Adrenal gland (tissue), 12 donors: ENCODE data around the gene CIDEC. TPM values are rescaled to one million over a fixed set of nuclear protein-coding genes. Genes with fewer than 3 reads are reported as not detected.

ENCODE experiments used
- DNase-seq, 7 donors: peaks; one replicate each; pipeline ENCODE4 v3.0.0-alpha.2; 2019 to 2020
- H3K27ac ChIP-seq, 5 donors: fragments of 200-600 bp; sonication (generic) in 4 of 5; 1 replicate in 3 of 5; 2 replicates in 2 of 5; pipeline versions ENCODE4 v1.5.1 to v1.8.0; 2016 to 2020; ENCODE audit warnings: mild to moderate bottlenecking in 1 of 5
- H3K27me3 ChIP-seq: fragments of 200-600 bp; 2 replicates; pipeline ENCODE4 v1.8.0; 2021
- H3K36me3 ChIP-seq, 2 donors: fragments of 200-600 bp; replicated peaks in 1 of 2; 1 replicate in 1 of 2; 2 replicates in 1 of 2; pipeline versions ENCODE4 v1.5.1 to v1.8.0; 2018 to 2022
- H3K4me1 ChIP-seq, 2 donors: fragments of 200-600 bp; replicated peaks in 1 of 2; 1 replicate in 1 of 2; 2 replicates in 1 of 2; pipeline versions ENCODE4 v1.5.1 to v1.8.0; 2018 to 2021
- H3K4me3 ChIP-seq, 4 donors: fragments of 200-600 bp; sonication (generic) in 3 of 4; one replicate each; pipeline ENCODE4 v1.5.1; 2016 to 2018
- H3K9me3 ChIP-seq, 3 donors: fragments of 200-600 bp; sonication (generic) in 1 of 3; replicated peaks in 1 of 3; 1 replicate in 2 of 3; 2 replicates in 1 of 3; pipeline versions ENCODE4 v1.5.1 to v1.8.0; 2016 to 2021
- CTCF ChIP-seq, 6 experiments: fragments of 450-650 bp in 4 of 6; fragments of 200-600 bp in 2 of 6; sonication (generic) in 1 of 6; IDR thresholded peaks; 1 replicate in 5 of 6; 2 replicates in 1 of 6; pipeline versions ENCODE4 v1.5.1 to v1.8.0; 2016 to 2021; ENCODE audit warnings: antibody characterized with exemption in 6 of 6, mild to moderate bottlenecking in 2 of 6, moderate library complexity in 1 of 6
- POLR2A ChIP-seq, 2 donors: fragments of 450-650 bp; IDR thresholded peaks; one replicate each; pipeline ENCODE4 v1.6.1; 2017; ENCODE audit warnings: antibody characterized with exemption in 2 of 2, mild to moderate bottlenecking in 2 of 2, moderate library complexity in 1 of 2
- WGBS, 4 donors: extraction: QIAGEN DNeasy Blood & Tissue Kit in 2 of 4; methylation state at CpG; one replicate each; pipeline versions ENCODE4 v1.1.5 to v1.1.7; 2013 to 2017; 5-methylcytosine and 5-hydroxymethylcytosine counted together
- intact Hi-C, 2 donors: fragments of 100-400 bp; cut with DNase I; formaldehyde crosslinking; loops; one replicate each; pipeline versions ENCODE4 v1.14.1 to v1.15.0; 2022 to 2023
- polyA plus RNA-seq, 3 donors: library from polyadenylated mRNA; stranded (reverse); fragments of 200-250 nt in 2 of 3; fragments of 350-450 nt in 1 of 3; fragmentation: Illumina TruSeq in 1 of 3; extraction: RNeasy Lipid Tissue Mini Kit (QIAGEN cat#74804) in 1 of 3; gene quantifications; one replicate each; pipeline ENCODE4 v1.2.3, GENCODE V29; 2013 to 2014
- total RNA-seq, 9 donors: library from RNA; depleted of rRNA in 4 of 9; stranded (reverse); fragments of >200 nt in 4 of 9; fragments of 120-200 nt in 1 of 9; fragmentation: NEBNext Ultra II Directional in 1 of 9; extraction: Animal tissue kit (Norgen Biotek cat#: 25700) in 1 of 9; gene quantifications; one replicate each; pipeline versions ENCODE4 v1.1.0 to v1.2.4, GENCODE V29; 2013 to 2023
- donor health status: healthy with polysubstance abuse.
- donor health status: Bipolar disorder and iron deficiency.
- donor health status: DM: yes; HTN: yes; CAD: no.
- donor health status: DM: no; HTN: no; CAD: no.
- donor health status: DM: no; HTN: no; CAD: no.
- donor health status: DM: yes; HTN: yes; CAD: no.

Gene CIDEC
- total and polyA plus RNA-seq, 12 donors, result 0.22 to 108 (median 1.4) TPM; not detected in 1

GRCh38 chr3:9917820-9918219, 37.8 kb upstream of the CIDEC start:
- intact Hi-C loops, result no loop called here
- Histone ChIP-seq H3K4me3 (peak overlapping the region in 1 of 4 donors; percentile 69), H3K27me3 (no peaks in the 10 kb centered on the region), H3K36me3 (no peaks in the 10 kb centered on the region), H3K9me3 (no peaks in the 10 kb centered on the region), H3K27ac (peak overlapping the region in 2 of 5 donors; percentile 93 to 95), H3K4me1 (peaks cover 31 to 51% of the 10 kb centered on the region in 2 donors)
- peak in 6 of 7 donors; percentile 31 to 71 (median 40) for DNase-seq
- TF ChIP-seq CTCF (IDR thresholded peaks at IDR 0.05) (no peak), POLR2A (IDR thresholded peaks at IDR 0.05) (peak in 1 of 2 donors; percentile 18)
- WGBS, 4 donors, result 17 to 68% (median 55%) methylated on average over 2 to 10 of the region's 10 CpGs

GRCh38 chr3:9916734-9917680, 37.0 kb upstream of the CIDEC start, which contains the start of gene IL17RC:
Gene IL17RC, plus strand, starts transcription at chr3:9917098. Its CDS starts 218 bp downstream, at chr3:9917316.
- Histone ChIP-seq H3K9me3 (no peaks in the 10 kb centered on the region), H3K27me3 (no peaks in the 10 kb centered on the region), H3K4me3 (peak within 1 kb of the TSS in 3 of 4 donors; percentile 30 to 69 (median 42)), H3K27ac (peak within 1 kb of the TSS; percentile 64 to 95 (median 84)), H3K4me1 (peaks cover 31 to 59% of the 10 kb centered on the region in 2 donors), H3K36me3 (no peaks in the 10 kb centered on the region)
- intact Hi-C loops, result no loop called here
- DNase-seq, result peak; percentile 90 to 97 (median 96)
- WGBS, 4 donors, result 6 to 8% (median 7%) methylated on average over 7 to 19 of the region's 19 CpGs
- no peak for TF ChIP-seq CTCF (IDR thresholded peaks at IDR 0.05)
- peak in 1 of 2 donors; percentile 88 for TF ChIP-seq POLR2A (IDR thresholded peaks at IDR 0.05)

GRCh38 chr3:9916346-9916733, 36.3 kb upstream of the CIDEC start:
- intact Hi-C loops, result no loop called here
- H3K4me3 ChIP-seq, result peak overlapping the region in 1 of 4 donors; percentile 69
- no peaks in the 10 kb centered on the region for H3K36me3 ChIP-seq
- H3K4me1 ChIP-seq, result peaks cover 31 to 62% of the 10 kb centered on the region in 2 donors
- 39 to 49% (median 44%) methylated on average over 4 to 7 of the region's 7 CpGs for WGBS, 4 donors
- peak overlapping the region; percentile 59 to 95 (median 84) for H3K27ac ChIP-seq
- peak in 2 of 7 donors; percentile 31 to 38 for DNase-seq
- no peaks in the 10 kb centered on the region for H3K27me3 ChIP-seq
- TF ChIP-seq POLR2A (IDR thresholded peaks at IDR 0.05) (no peak), CTCF (IDR thresholded peaks at IDR 0.05) (no peak)
- H3K9me3 ChIP-seq, result no peaks in the 10 kb centered on the region
